ENCODE measurements around the gene KLF16.

The KLF16 gene

GRCh38 chr19:1863328-1863637 lies at the start of gene KLF16:
Gene KLF16, minus strand, starts transcription at chr19:1863579. Its CDS starts 82 bp downstream, at chr19:1863497.
- Histone ChIP-seq H3K27ac (ENCODE audit: low read depth, low read length) (peak within 1 kb of the TSS; percentile 88), H2AFZ (ENCODE audit: low read length, unreplicated experiment) (peak within 1 kb of the TSS; percentile 97), H3K4me3 (ENCODE audit: low read depth, low read length) (peak within 1 kb of the TSS; percentile 95), H3K79me2 (ENCODE audit: control insufficient read depth, insufficient read depth, low read length, unreplicated experiment) (peaks cover 48% of the 10 kb centered on the region), H3K27me3 (ENCODE audit: insufficient read depth, low read length) (no peaks in the 10 kb centered on the region), H3K36me3 (ENCODE audit: insufficient read depth, low read length) (no peaks in the 10 kb centered on the region), H3K4me1 (ENCODE audit: control insufficient read depth, insufficient read depth, low read length, unreplicated experiment) (peaks cover 22% of the 10 kb centered on the region)

- Histone ChIP-seq H3K4me1 (ENCODE audit: control insufficient read depth, insufficient read depth, low read length, unreplicated experiment) (peaks cover 3% of the 10 kb centered on the region), H3K27me3 (ENCODE audit: insufficient read depth, low read length) (no peaks in the 10 kb centered on the region), H3K4me3 (ENCODE audit: low read depth, low read length) (no peak overlapping the region), H3K27ac (ENCODE audit: low read depth, low read length) (no peak overlapping the region), H2AFZ (ENCODE audit: low read length, unreplicated experiment) (no peak overlapping the region), H3K79me2 (ENCODE audit: control insufficient read depth, insufficient read depth, low read length, unreplicated experiment) (peaks cover 38% of the 10 kb centered on the region), H3K36me3 (ENCODE audit: insufficient read depth, low read length) (0 out of 2 replicates have a peak, but pooled peaks cover 4% of the 10 kb centered on the region)
Observed at GRCh38 chr19:1912760-1913505, 49.6 kb upstream of the KLF16 start.

- H3K36me3 ChIP-seq (ENCODE audit: insufficient read depth, low read length) = 0 out of 2 replicates have a peak, but pooled peaks cover 4% of the 10 kb centered on the region
- peaks cover 3% of the 10 kb centered on the region for H3K4me1 ChIP-seq (ENCODE audit: control insufficient read depth, insufficient read depth, low read length, unreplicated experiment)
- no peak overlapping the region for H3K27ac ChIP-seq (ENCODE audit: low read depth, low read length)
- peaks cover 48% of the 10 kb centered on the region for H3K79me2 ChIP-seq (ENCODE audit: control insufficient read depth, insufficient read depth, low read length, unreplicated experiment)
- H2AFZ ChIP-seq (ENCODE audit: low read length, unreplicated experiment) = no peak overlapping the region
- H3K4me3 ChIP-seq (ENCODE audit: low read depth, low read length) = no peak overlapping the region
- H3K27me3 ChIP-seq (ENCODE audit: insufficient read depth, low read length) = no peaks in the 10 kb centered on the region
Observed at GRCh38 chr19:1911995-1912394, 48.6 kb upstream of the KLF16 start.

GRCh38 chr19:1911098-1911497 lies 47.7 kb upstream of the KLF16 start:
- peaks cover 48% of the 10 kb centered on the region for H3K79me2 ChIP-seq (ENCODE audit: control insufficient read depth, insufficient read depth, low read length, unreplicated experiment)
- 0 out of 2 replicates have a peak, but pooled peaks cover 4% of the 10 kb centered on the region for H3K36me3 ChIP-seq (ENCODE audit: insufficient read depth, low read length)
- H3K27me3 ChIP-seq (ENCODE audit: insufficient read depth, low read length) = no peaks in the 10 kb centered on the region
- no peak overlapping the region for H2AFZ ChIP-seq (ENCODE audit: low read length, unreplicated experiment)
- no peak overlapping the region for H3K4me3 ChIP-seq (ENCODE audit: low read depth, low read length)
- H3K4me1 ChIP-seq (ENCODE audit: control insufficient read depth, insufficient read depth, low read length, unreplicated experiment) = peaks cover 3% of the 10 kb centered on the region
- no peak overlapping the region for H3K27ac ChIP-seq (ENCODE audit: low read depth, low read length)

- 0 out of 2 replicates have a peak, but pooled peaks cover 4% of the 10 kb centered on the region for H3K36me3 ChIP-seq (ENCODE audit: insufficient read depth, low read length)
- H3K4me1 ChIP-seq (ENCODE audit: control insufficient read depth, insufficient read depth, low read length, unreplicated experiment) = peaks cover 6% of the 10 kb centered on the region
- H3K79me2 ChIP-seq (ENCODE audit: control insufficient read depth, insufficient read depth, low read length, unreplicated experiment) = peaks cover 53% of the 10 kb centered on the region
- no peak overlapping the region for H3K4me3 ChIP-seq (ENCODE audit: low read depth, low read length)
- no peak overlapping the region for H2AFZ ChIP-seq (ENCODE audit: low read length, unreplicated experiment)
- H3K27ac ChIP-seq (ENCODE audit: low read depth, low read length) = no peak overlapping the region
- H3K27me3 ChIP-seq (ENCODE audit: insufficient read depth, low read length) = no peaks in the 10 kb centered on the region
Observed at GRCh38 chr19:1910177-1910576, 46.8 kb upstream of the KLF16 start.

- Histone ChIP-seq H3K79me2 (ENCODE audit: control insufficient read depth, insufficient read depth, low read length, unreplicated experiment) (peaks cover 53% of the 10 kb centered on the region), H3K27ac (ENCODE audit: low read depth, low read length) (no peak overlapping the region)
Observed at GRCh38 chr19:1909761-1910080, 46.3 kb upstream of the KLF16 start.

GRCh38 chr19:1908364-1908678 lies 44.9 kb upstream of the KLF16 start:
- H3K27ac ChIP-seq (ENCODE audit: low read depth, low read length) = no peak overlapping the region
- H3K36me3 ChIP-seq (ENCODE audit: insufficient read depth, low read length) = 0 out of 2 replicates have a peak, but pooled peaks cover 2% of the 10 kb centered on the region
- peaks cover 6% of the 10 kb centered on the region for H3K4me1 ChIP-seq (ENCODE audit: control insufficient read depth, insufficient read depth, low read length, unreplicated experiment)
- no peak overlapping the region for H3K4me3 ChIP-seq (ENCODE audit: low read depth, low read length)
- H3K27me3 ChIP-seq (ENCODE audit: insufficient read depth, low read length) = no peaks in the 10 kb centered on the region
- no peak overlapping the region for H2AFZ ChIP-seq (ENCODE audit: low read length, unreplicated experiment)
- peaks cover 47% of the 10 kb centered on the region for H3K79me2 ChIP-seq (ENCODE audit: control insufficient read depth, insufficient read depth, low read length, unreplicated experiment)

More at GRCh38 chr19:1909761-1910080, 46.3 kb upstream of the KLF16 start:
- Histone ChIP-seq H3K36me3 (ENCODE audit: insufficient read depth, low read length) (0 out of 2 replicates have a peak, but pooled peaks cover 4% of the 10 kb centered on the region), H3K4me1 (ENCODE audit: control insufficient read depth, insufficient read depth, low read length, unreplicated experiment) (peaks cover 6% of the 10 kb centered on the region), H3K4me3 (ENCODE audit: low read depth, low read length) (no peak overlapping the region), H2AFZ (ENCODE audit: low read length, unreplicated experiment) (no peak overlapping the region), H3K27me3 (ENCODE audit: insufficient read depth, low read length) (no peaks in the 10 kb centered on the region)

- Histone ChIP-seq H3K4me1 (ENCODE audit: control insufficient read depth, insufficient read depth, low read length, unreplicated experiment) (peaks cover 6% of the 10 kb centered on the region), H2AFZ (ENCODE audit: low read length, unreplicated experiment) (no peak overlapping the region), H3K27me3 (ENCODE audit: insufficient read depth, low read length) (no peaks in the 10 kb centered on the region), H3K79me2 (ENCODE audit: control insufficient read depth, insufficient read depth, low read length, unreplicated experiment) (peaks cover 44% of the 10 kb centered on the region), H3K4me3 (ENCODE audit: low read depth, low read length) (no peak overlapping the region), H3K27ac (ENCODE audit: low read depth, low read length) (no peak overlapping the region), H3K36me3 (ENCODE audit: insufficient read depth, low read length) (no peaks in the 10 kb centered on the region)
Observed at GRCh38 chr19:1907563-1908363, 44.4 kb upstream of the KLF16 start.

GRCh38 chr19:1906985-1907562 lies 43.7 kb upstream of the KLF16 start:
- H3K27me3 ChIP-seq (ENCODE audit: insufficient read depth, low read length) = no peaks in the 10 kb centered on the region
- no peaks in the 10 kb centered on the region for H3K36me3 ChIP-seq (ENCODE audit: insufficient read depth, low read length)
- H3K4me1 ChIP-seq (ENCODE audit: control insufficient read depth, insufficient read depth, low read length, unreplicated experiment) = peaks cover 6% of the 10 kb centered on the region
- no peak overlapping the region for H3K27ac ChIP-seq (ENCODE audit: low read depth, low read length)
- peaks cover 38% of the 10 kb centered on the region for H3K79me2 ChIP-seq (ENCODE audit: control insufficient read depth, insufficient read depth, low read length, unreplicated experiment)
- H3K4me3 ChIP-seq (ENCODE audit: low read depth, low read length) = no peak overlapping the region
- no peak overlapping the region for H2AFZ ChIP-seq (ENCODE audit: low read length, unreplicated experiment)

- no peaks in the 10 kb centered on the region for H3K36me3 ChIP-seq (ENCODE audit: insufficient read depth, low read length)
- peaks cover 34% of the 10 kb centered on the region for H3K79me2 ChIP-seq (ENCODE audit: control insufficient read depth, insufficient read depth, low read length, unreplicated experiment)
- peak overlapping the region; percentile 78 for H2AFZ ChIP-seq (ENCODE audit: low read length, unreplicated experiment)
- no peaks in the 10 kb centered on the region for H3K27me3 ChIP-seq (ENCODE audit: insufficient read depth, low read length)
- peaks cover 6% of the 10 kb centered on the region for H3K4me1 ChIP-seq (ENCODE audit: control insufficient read depth, insufficient read depth, low read length, unreplicated experiment)
- peak overlapping the region; percentile 75 for H3K4me3 ChIP-seq (ENCODE audit: low read depth, low read length)
- peak overlapping the region; percentile 58 for H3K27ac ChIP-seq (ENCODE audit: low read depth, low read length)
Observed at GRCh38 chr19:1905863-1906375, 42.5 kb upstream of the KLF16 start.

Data from ACC112 (cell line).